H1 (cell line): Measurements from ENCODE around the gene FLNA. TPM values are rescaled to one million over a fixed set of nuclear protein-coding genes. Genes with fewer than 3 reads are reported as not detected.

Experiments
- CTCF ChIA-PET: fragments of 300-600 bp; sonication (Branson Sonifier 250); formaldehyde crosslinking; loops from one replicate; lab custom pipeline; 2021; ENCODE audit not compliant: partially characterized antibody; lab: Charles Lee
- POLR2A ChIA-PET: fragments of 300-600 bp; sonication (Branson Sonifier 250); formaldehyde crosslinking; loops from one replicate; lab custom pipeline; 2021; ENCODE audit warnings: inconsistent platforms; ENCODE audit not compliant: partially characterized antibody; lab: Charles Lee
- DNase-seq, 2 experiments: peaks; one replicate each; pipeline versions ENCODE4 v3.0.0 to v3.0.0-alpha.2; 2010 to 2022; ENCODE audit warnings: low spot score in 2 of 2, low read depth in 1 of 2, mixed read lengths in 1 of 2
- FAIRE-seq: peaks from 2 replicates; lab custom pipeline; 2011; peaks lifted over from hg19 to GRCh38; lab: Jason Lieb, UNC
- H2AFZ ChIP-seq: 2 replicates; pipeline ENCODE4 v1.8.1; 2012; ENCODE audit warnings: low read length, inconsistent platforms
- H2AK5ac ChIP-seq: 2 replicates; pipeline ENCODE4 v1.6.1; 2013; ENCODE audit warnings: low read depth, low read length
- H2BK120ac ChIP-seq: replicated peaks from 2 replicates; pipeline ENCODE3; 2013; ENCODE audit warnings: low read depth, low read length, inconsistent platforms
- H2BK12ac ChIP-seq: 2 replicates; pipeline ENCODE4 v1.6.1; 2013; ENCODE audit warnings: low read depth, low read length
- H2BK15ac ChIP-seq: 2 replicates; pipeline ENCODE4 v1.6.1; 2013; ENCODE audit warnings: low read length
- H2BK20ac ChIP-seq: 2 replicates; pipeline ENCODE4 v1.6.1; 2013; ENCODE audit warnings: low read length
- H2BK5ac ChIP-seq: 2 replicates; pipeline ENCODE4 v1.6.1; 2013; ENCODE audit warnings: low read depth, low read length
- H3K14ac ChIP-seq: 2 replicates; pipeline ENCODE4 v1.6.1; 2013; ENCODE audit warnings: inconsistent platforms; ENCODE audit not compliant: insufficient read length
- H3K18ac ChIP-seq: 2 replicates; pipeline ENCODE4 v1.6.1; 2013; ENCODE audit warnings: low read length; ENCODE audit errors: extremely low read depth
- H3K23ac ChIP-seq: 2 replicates; pipeline ENCODE4 v1.6.1; 2013; ENCODE audit warnings: inconsistent platforms; ENCODE audit not compliant: insufficient read length
- H3K23me2 ChIP-seq: 2 replicates; pipeline ENCODE4 v1.6.1; 2013; ENCODE audit warnings: low read depth, low read length
- H3K27ac ChIP-seq: 2 replicates; pipeline ENCODE4 v1.6.1; 2011; ENCODE audit warnings: low read depth, low read length, inconsistent platforms
- H3K27me3 ChIP-seq, 4 experiments: replicated peaks in 1 of 4; 1 replicate in 1 of 4; 2 replicates in 3 of 4; pipeline versions ENCODE4 v1.6.1 to v1.8.1; 2011 to 2013; ENCODE audit warnings: low read length in 3 of 4, mild to moderate bottlenecking in 3 of 4, inconsistent platforms in 2 of 4, mixed read lengths in 2 of 4, moderate library complexity in 1 of 4; ENCODE audit not compliant: control insufficient read depth in 3 of 4, insufficient read depth in 3 of 4; ENCODE audit errors: extremely low read depth in 1 of 4
- H3K36me3 ChIP-seq, 4 experiments: 2 replicates each; pipeline versions ENCODE4 v1.6.1 to v1.8.1; 2011 to 2013; ENCODE audit warnings: mild to moderate bottlenecking in 4 of 4, low read length in 3 of 4, moderate library complexity in 2 of 4, control low read depth in 1 of 4, inconsistent platforms in 1 of 4; ENCODE audit not compliant: insufficient read depth in 4 of 4, control insufficient read depth in 2 of 4
- H3K4ac ChIP-seq: replicated peaks from 2 replicates; pipeline ENCODE3; 2013; ENCODE audit warnings: low read length, low read depth, mixed read lengths, inconsistent platforms; ENCODE audit not compliant: insufficient read length
- H3K4me1 ChIP-seq, 4 experiments: replicated peaks in 1 of 4; 1 replicate in 1 of 4; 2 replicates in 3 of 4; pipeline versions ENCODE4 v1.6.1 to v1.8.1; 2011 to 2013; ENCODE audit warnings: low read length in 3 of 4, inconsistent platforms in 2 of 4, mixed read lengths in 1 of 4; ENCODE audit not compliant: insufficient read depth in 4 of 4, control insufficient read depth in 3 of 4
- H3K4me2 ChIP-seq, 2 experiments: 2 replicates each; pipeline versions ENCODE4 v1.6.1 to v1.8.1; 2011 to 2013; ENCODE audit warnings: low read depth in 2 of 2, low read length in 2 of 2, control low read depth in 1 of 2, inconsistent platforms in 1 of 2, mild to moderate bottlenecking in 1 of 2; ENCODE audit not compliant: insufficient read depth in 1 of 2
- H3K4me3 ChIP-seq, 4 experiments: fragments of 200-600, 300-600 bp in 1 of 4; sonication (generic), shearing (Covaris generic), sonication (Bioruptor Twin) in 1 of 4; 2 replicates each; pipeline versions ENCODE4 v1.5.1 to v1.8.1; 2011 to 2016; ENCODE audit warnings: low read length in 4 of 4, low read depth in 3 of 4, control low read depth in 2 of 4, inconsistent platforms in 2 of 4, mild to moderate bottlenecking in 2 of 4, mixed read lengths in 1 of 4, moderate library complexity in 1 of 4; ENCODE audit not compliant: insufficient read depth in 2 of 4; ENCODE audit errors: extremely low read depth in 1 of 4
- H3K56ac ChIP-seq: replicated peaks from 2 replicates; pipeline ENCODE3; 2013; ENCODE audit warnings: low read depth, mild to moderate bottlenecking, mixed read lengths, low read length, inconsistent platforms; ENCODE audit not compliant: insufficient read length
- H3K79me1 ChIP-seq: 2 replicates; pipeline ENCODE4 v1.6.1; 2013; ENCODE audit warnings: low read depth, low read length, control low read depth
- H3K79me2 ChIP-seq, 2 experiments: 2 replicates each; pipeline versions ENCODE4 v1.6.1 to v1.8.1; 2012 to 2013; ENCODE audit warnings: low read length in 2 of 2, mild to moderate bottlenecking in 2 of 2, inconsistent platforms in 1 of 2; ENCODE audit not compliant: insufficient read depth in 2 of 2, control insufficient read depth in 1 of 2
- H3K9ac ChIP-seq, 4 experiments: replicated peaks in 1 of 4; 1 replicate in 1 of 4; 2 replicates in 3 of 4; pipeline versions ENCODE4 v1.6.1 to v1.8.1; 2011 to 2013; ENCODE audit warnings: low read depth in 3 of 4, low read length in 3 of 4, control low read depth in 2 of 4, mild to moderate bottlenecking in 2 of 4, moderate library complexity in 2 of 4, inconsistent platforms in 1 of 4; ENCODE audit errors: extremely low read depth in 1 of 4
- H3K9me3 ChIP-seq, 2 experiments: 2 replicates each; pipeline versions ENCODE4 v1.6.1 to v1.8.1; 2012 to 2013; ENCODE audit warnings: mild to moderate bottlenecking in 2 of 2, moderate library complexity in 2 of 2, control low read depth in 1 of 2, inconsistent platforms in 1 of 2, low read depth in 1 of 2, low read length in 1 of 2, mixed read lengths in 1 of 2; ENCODE audit not compliant: insufficient read depth in 2 of 2
- H4K20me1 ChIP-seq, 2 experiments: replicated peaks in 1 of 2; 2 replicates each; pipeline versions ENCODE3 to v1.8.1; 2011 to 2013; ENCODE audit warnings: inconsistent platforms in 2 of 2, low read length in 2 of 2, mild to moderate bottlenecking in 1 of 2; ENCODE audit not compliant: insufficient read depth in 2 of 2, control insufficient read depth in 1 of 2
- H4K5ac ChIP-seq: 2 replicates; pipeline ENCODE4 v1.6.1; 2013; ENCODE audit warnings: low read length, low read depth, mixed read lengths, inconsistent platforms; ENCODE audit not compliant: insufficient read length
- H4K8ac ChIP-seq: 2 replicates; pipeline ENCODE4 v1.8.0; 2013; ENCODE audit warnings: mild to moderate bottlenecking, moderate library complexity, low read length, inconsistent platforms; ENCODE audit not compliant: insufficient read depth; ENCODE audit errors: extremely low read depth
- H4K91ac ChIP-seq: replicated peaks from 2 replicates; pipeline ENCODE3; 2013; ENCODE audit warnings: low read length, mixed read lengths, inconsistent platforms; ENCODE audit not compliant: insufficient read length
- CHD1 ChIP-seq: IDR thresholded peaks from 2 replicates; pipeline ENCODE4 v1.6.1; 2012; ENCODE audit warnings: low read depth, low read length, improper control_type of control experiment
- HDAC2 ChIP-seq, 2 experiments: fragments of 300-600 bp in 1 of 2; sonication (generic) in 1 of 2; IDR thresholded peaks; 2 replicates each; pipeline ENCODE4 v1.6.1; 2011 to 2012; ENCODE audit warnings: low read depth in 2 of 2, low read length in 2 of 2, mild to moderate bottlenecking in 2 of 2, moderate library complexity in 2 of 2, borderline replicate concordance in 1 of 2, inconsistent platforms in 1 of 2
- HDAC6 ChIP-seq: IDR thresholded peaks from one replicate; pipeline ENCODE4 v1.7.1; 2012; ENCODE audit warnings: low read depth, mild to moderate bottlenecking, inconsistent platforms, low read length, moderate library complexity
- PHF8 ChIP-seq: fragments of 200-600 bp; sonication (generic); conservative IDR thresholded peaks from 2 replicates; pipeline ENCODE4 v1.7.1; 2012; ENCODE audit warnings: low read depth, mild to moderate bottlenecking, inconsistent platforms, low read length, moderate library complexity
- RAD21 ChIP-seq, 2 experiments: IDR thresholded peaks in 1 of 2; conservative IDR thresholded peaks in 1 of 2; 2 replicates each; pipeline ENCODE4 v1.6.1; 2011; ENCODE audit warnings: low read depth in 2 of 2, low read length in 2 of 2, improper control_type of control experiment in 1 of 2, inconsistent platforms in 1 of 2, mild to moderate bottlenecking in 1 of 2, moderate library complexity in 1 of 2
- RFX5 ChIP-seq: IDR thresholded peaks from 2 replicates; pipeline ENCODE4 v1.6.1; 2011; ENCODE audit warnings: low read depth, low read length, improper control_type of control experiment, borderline replicate concordance
- SIX5 ChIP-seq: IDR thresholded peaks from 2 replicates; pipeline ENCODE4 v1.6.1; 2011; ENCODE audit warnings: mild to moderate bottlenecking, low read depth, low read length
- SP2 ChIP-seq: IDR thresholded peaks from 2 replicates; pipeline ENCODE4 v1.6.1; 2012; ENCODE audit warnings: mild to moderate bottlenecking, low read length, inconsistent platforms
- ZNF274 ChIP-seq: IDR thresholded peaks from 2 replicates; pipeline ENCODE4 v1.7.0; 2012; ENCODE audit warnings: low read length, borderline replicate concordance; ENCODE audit errors: extremely low read depth
- WGBS, 2 experiments: shearing (Covaris generic) in 1 of 2; methylation state at CpG; one replicate each; pipeline versions ENCODE4 v1.1.6 to v1.1.7; 2013 to 2015; ENCODE audit warnings: low lambda C conversion rate in 2 of 2, mixed read lengths in 2 of 2, inconsistent platforms in 1 of 2, low coverage in 1 of 2, missing lambda C conversion rate in 1 of 2; ENCODE audit not compliant: insufficient replicate concordance in 2 of 2, insufficient coverage in 1 of 2, insufficient read length in 1 of 2; ENCODE audit errors: extremely low coverage in 1 of 2, missing lambda C conversion rate in 1 of 2; 5-methylcytosine and 5-hydroxymethylcytosine counted together
- polyA plus RNA-seq, 7 experiments: library from polyadenylated mRNA; depleted of rRNA in 3 of 7; stranded (reverse) in 5 of 7; unstranded in 2 of 7; fragments of >200 nt in 5 of 7; fragments of 200-250 nt in 2 of 7; gene quantifications; 1 replicate in 5 of 7; 2 replicates in 1 of 7; 4 replicates in 1 of 7; pipeline versions ENCODE4 v1.2.1 to v1.2.3, GENCODE V29; 2011 to 2013; ENCODE audit warnings: missing spikeins in 2 of 7, mixed read lengths in 2 of 7
- total RNA-seq: library from RNA; stranded (reverse); fragmentation: NEBNext Ultra II Directional; extraction: Animal tissue kit (Norgen Biotek cat#: 25700); gene quantifications from 2 replicates; pipeline ENCODE4 v1.2.1, GENCODE V29; 2021

FLNA gene
- total and polyA plus RNA-seq, 2 of the 8 experiments (the other 6 are each of a cell fraction or from before 2014, with no cell fraction given) = 315 to 925 TPM

- Histone ChIP-seq H3K27me3 (no peaks in the 10 kb centered on the region), H4K8ac (no peak overlapping the region), H2BK15ac (no peak overlapping the region), H3K56ac (no peak overlapping the region), H3K79me1 (no peaks in the 10 kb centered on the region), H3K14ac (no peak overlapping the region), H2BK120ac (no peak overlapping the region), H3K9me3 (no peaks in the 10 kb centered on the region), H3K36me3 (no peaks in the 10 kb centered on the region), H3K4me1 (peaks cover 0 to 3% (median 0%) of the 10 kb centered on the region in 4 experiments; a peak in 1 of 7 replicates), H2AFZ (no peak overlapping the region), H4K91ac (no peak overlapping the region), H3K18ac (no peak overlapping the region), H3K27ac (no peak overlapping the region), H2BK12ac (no peak overlapping the region), H2AK5ac (no peak overlapping the region), H2BK20ac (no peak overlapping the region), H4K5ac (no peak overlapping the region), H3K23me2 (no peaks in the 10 kb centered on the region), H3K9ac (no peak overlapping the region), H3K4me3 (no peak overlapping the region), H3K4me2 (no peak overlapping the region), H2BK5ac (no peak overlapping the region), H3K23ac (no peak overlapping the region), H4K20me1 (no peaks in the 10 kb centered on the region), H3K79me2 (no peaks in the 10 kb centered on the region), H3K4ac (no peak overlapping the region)
- WGBS, 2 experiments = 84% methylated on average over 11 of the region's 16 CpGs; no CpG with 5 or more reads in 1 of the 2 experiments
- POLR2A ChIA-PET = no interaction called here
- CTCF ChIA-PET = interaction anchor here (1.2 to 1.6 kb wide), 6 partner anchors 9 to 64 kb away, joined by 4 to 6 read pairs (median 5); no protein-coding TSS in a partner anchor
- FAIRE-seq (no peak), DNase-seq (no peak)
- TF ChIP-seq CHD1 (no peak), PHF8 (no peak), HDAC6 (no peak), RFX5 (no peak), ZNF274 (no peak), HDAC2 (IDR thresholded peaks at IDR 0.05; ENCODE audit: borderline replicate concordance in 1 of 2, low read depth in 2 of 2, low read length in 2 of 2) (no peak), SIX5 (no peak), RAD21 (IDR thresholded peaks at IDR 0.05 in 1 of 2, conservative IDR thresholded peaks at IDR 0.05 in 1 of 2; ENCODE audit: low read depth in 2 of 2, low read length in 2 of 2) (no peak), SP2 (no peak)
Measured at GRCh38 chrX:154309041-154309775, 65.2 kb downstream of the FLNA start.
